ENCODE data around the gene SLC6A12. TPM values are rescaled to one million over a fixed set of nuclear protein-coding genes. Genes with fewer than 3 reads are reported as not detected.

The SLC6A12 gene
- 0.68 to 1.3 TPM (median 0.85 TPM) in 5 replicates for total RNA-seq (2022; extraction: Qiagen RNA extraction)

GRCh38 chr12:214003-214741, at the start of gene SLC6A12:
Gene SLC6A12, minus strand, starts transcription at chr12:214157. Its CDS starts 4,171 bp downstream, at chr12:209986.

DNA sequence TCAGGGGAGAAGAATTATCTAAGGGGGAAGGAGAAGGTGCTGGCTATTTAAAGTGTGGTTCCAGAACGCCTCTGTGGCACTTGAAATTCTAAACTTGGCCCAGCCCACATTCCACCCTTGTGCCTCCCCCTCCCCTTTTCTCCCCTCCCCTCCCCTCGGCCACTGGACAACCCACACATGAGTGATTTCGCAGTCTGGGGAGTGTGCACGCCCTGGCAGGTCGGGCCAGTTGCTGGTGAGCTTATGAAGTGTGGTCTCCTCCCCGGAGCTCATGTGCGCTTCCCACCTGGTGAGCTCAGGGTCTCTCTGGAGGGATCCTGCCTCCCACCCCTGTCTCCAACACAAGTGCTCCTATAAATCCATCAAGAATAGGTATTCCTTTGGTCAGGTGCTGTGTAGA, 48.9 kb upstream of the SLC6A12 start, which contains the start of gene SLC6A13:
TSS of gene SLC6A13 (minus strand) at position 20 of the 400 bp plus-strand sequence. CDS start 2,784 bp downstream, outside the sequence.

Other genes starting within 250 kb of the SLC6A12 start
- 0.01 to 0.10 TPM in 2 of 5 replicates, not detected in the others for gene IQSEC3, start 147.4 kb downstream of the SLC6A12 start, total RNA-seq (2022; extraction: Qiagen RNA extraction)
- gene SLC6A13, start 48.7 kb upstream of the SLC6A12 start, total RNA-seq (2022; extraction: Qiagen RNA extraction) = 0.23 to 0.40 TPM (median 0.31 TPM) in 5 replicates
- gene KDM5A, start 175.2 kb upstream of the SLC6A12 start, total RNA-seq (2022; extraction: Qiagen RNA extraction) = 17.7 to 22.2 TPM (median 20.5 TPM) in 5 replicates
- 9.5 to 12.0 TPM (median 11.0 TPM) in 5 replicates for gene CCDC77, start 187.5 kb upstream of the SLC6A12 start, total RNA-seq (2022; extraction: Qiagen RNA extraction)
- 0.47 to 0.71 TPM (median 0.60 TPM) in 5 replicates for gene B4GALNT3, start 245.8 kb upstream of the SLC6A12 start, total RNA-seq (2022; extraction: Qiagen RNA extraction)

Data from A549 treated with Hydrocortisone at 1 μM for 4 hours (cell line).